ENCODE results near the gene SHROOM3.

DNA sequence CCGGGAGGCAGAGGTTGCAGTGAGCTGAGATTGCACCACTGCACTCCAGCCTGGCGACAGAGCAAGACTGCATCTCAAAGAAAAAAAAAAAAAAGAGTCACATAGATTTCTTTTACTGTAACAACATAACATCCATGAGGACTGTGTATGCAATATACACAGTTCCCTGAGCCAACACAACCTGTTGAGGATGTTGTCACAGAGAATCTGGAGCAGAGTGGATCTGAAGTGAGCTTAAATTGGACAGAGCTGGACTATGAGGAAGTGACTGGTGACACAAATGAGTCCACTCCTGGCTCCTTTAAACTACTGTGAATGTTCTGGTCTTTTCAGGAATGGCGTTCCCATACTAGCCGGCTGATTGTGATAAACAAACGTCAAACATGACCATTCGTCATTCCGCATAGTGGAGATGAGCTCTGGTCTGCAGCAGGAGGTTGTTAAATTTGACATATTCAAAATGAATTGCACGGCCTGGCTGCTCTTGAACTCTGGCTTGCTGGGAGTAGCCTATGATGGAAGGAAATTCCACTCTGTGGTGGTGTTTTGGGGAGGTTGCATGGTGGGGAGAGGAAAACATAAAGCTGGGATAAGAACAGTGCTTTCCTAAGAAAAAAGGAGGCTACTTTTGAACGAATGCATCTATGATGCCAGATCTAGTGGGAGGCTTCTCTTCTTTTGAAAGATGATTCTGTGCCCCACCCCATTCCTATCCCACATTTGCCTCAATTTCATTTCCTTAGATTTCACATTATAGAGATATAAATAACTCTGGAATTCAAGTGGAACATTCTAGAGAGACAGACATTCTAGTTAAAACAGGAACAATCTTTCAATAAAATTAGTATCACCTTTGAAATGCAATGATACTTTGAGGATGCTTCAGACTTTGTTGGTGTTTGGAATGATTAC lies 149.5 kb downstream of the SHROOM3 start:
- TF ChIP-seq, protein P1, sequence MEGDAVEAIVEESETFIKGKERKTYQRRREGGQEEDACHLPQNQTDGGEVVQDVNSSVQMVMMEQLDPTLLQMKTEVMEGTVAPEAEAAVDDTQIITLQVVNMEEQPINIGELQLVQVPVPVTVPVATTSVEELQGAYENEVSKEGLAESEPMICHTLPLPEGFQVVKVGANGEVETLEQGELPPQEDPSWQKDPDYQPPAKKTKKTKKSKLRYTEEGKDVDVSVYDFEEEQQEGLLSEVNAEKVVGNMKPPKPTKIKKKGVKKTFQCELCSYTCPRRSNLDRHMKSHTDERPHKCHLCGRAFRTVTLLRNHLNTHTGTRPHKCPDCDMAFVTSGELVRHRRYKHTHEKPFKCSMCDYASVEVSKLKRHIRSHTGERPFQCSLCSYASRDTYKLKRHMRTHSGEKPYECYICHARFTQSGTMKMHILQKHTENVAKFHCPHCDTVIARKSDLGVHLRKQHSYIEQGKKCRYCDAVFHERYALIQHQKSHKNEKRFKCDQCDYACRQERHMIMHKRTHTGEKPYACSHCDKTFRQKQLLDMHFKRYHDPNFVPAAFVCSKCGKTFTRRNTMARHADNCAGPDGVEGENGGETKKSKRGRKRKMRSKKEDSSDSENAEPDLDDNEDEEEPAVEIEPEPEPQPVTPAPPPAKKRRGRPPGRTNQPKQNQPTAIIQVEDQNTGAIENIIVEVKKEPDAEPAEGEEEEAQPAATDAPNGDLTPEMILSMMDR (conservative IDR thresholded peaks at IDR 0.05; ENCODE audit: low read depth in 2 of 2) = no peak
- TF ChIP-seq CREB1 (CRISPR knock-in tag; IDR thresholded peaks at IDR 0.05; ENCODE audit: low read depth) (no peak), POLR2AphosphoS5 (IDR thresholded peaks at IDR 0.05; ENCODE audit: low read depth) (no peak), EZH2 (IDR thresholded peaks at IDR 0.05; ENCODE audit: low read depth, unreplicated experiment) (no peak), EZH2phosphoT487 (IDR thresholded peaks at IDR 0.05; ENCODE audit: unreplicated experiment) (no peak), JUNB (IDR thresholded peaks at IDR 0.05; ENCODE audit: unreplicated experiment) (no peak), ZNF114 (CRISPR knock-in tag; IDR thresholded peaks at IDR 0.05) (no peak), ZNF331 (CRISPR knock-in tag; IDR thresholded peaks at IDR 0.05; ENCODE audit: low read depth) (no peak), NANOG (IDR thresholded peaks at IDR 0.05; ENCODE audit: borderline replicate concordance) (no peak), STAT1 (IDR thresholded peaks at IDR 0.05; ENCODE audit: unreplicated experiment) (no peak)
- TF ChIP-seq, protein P2, sequence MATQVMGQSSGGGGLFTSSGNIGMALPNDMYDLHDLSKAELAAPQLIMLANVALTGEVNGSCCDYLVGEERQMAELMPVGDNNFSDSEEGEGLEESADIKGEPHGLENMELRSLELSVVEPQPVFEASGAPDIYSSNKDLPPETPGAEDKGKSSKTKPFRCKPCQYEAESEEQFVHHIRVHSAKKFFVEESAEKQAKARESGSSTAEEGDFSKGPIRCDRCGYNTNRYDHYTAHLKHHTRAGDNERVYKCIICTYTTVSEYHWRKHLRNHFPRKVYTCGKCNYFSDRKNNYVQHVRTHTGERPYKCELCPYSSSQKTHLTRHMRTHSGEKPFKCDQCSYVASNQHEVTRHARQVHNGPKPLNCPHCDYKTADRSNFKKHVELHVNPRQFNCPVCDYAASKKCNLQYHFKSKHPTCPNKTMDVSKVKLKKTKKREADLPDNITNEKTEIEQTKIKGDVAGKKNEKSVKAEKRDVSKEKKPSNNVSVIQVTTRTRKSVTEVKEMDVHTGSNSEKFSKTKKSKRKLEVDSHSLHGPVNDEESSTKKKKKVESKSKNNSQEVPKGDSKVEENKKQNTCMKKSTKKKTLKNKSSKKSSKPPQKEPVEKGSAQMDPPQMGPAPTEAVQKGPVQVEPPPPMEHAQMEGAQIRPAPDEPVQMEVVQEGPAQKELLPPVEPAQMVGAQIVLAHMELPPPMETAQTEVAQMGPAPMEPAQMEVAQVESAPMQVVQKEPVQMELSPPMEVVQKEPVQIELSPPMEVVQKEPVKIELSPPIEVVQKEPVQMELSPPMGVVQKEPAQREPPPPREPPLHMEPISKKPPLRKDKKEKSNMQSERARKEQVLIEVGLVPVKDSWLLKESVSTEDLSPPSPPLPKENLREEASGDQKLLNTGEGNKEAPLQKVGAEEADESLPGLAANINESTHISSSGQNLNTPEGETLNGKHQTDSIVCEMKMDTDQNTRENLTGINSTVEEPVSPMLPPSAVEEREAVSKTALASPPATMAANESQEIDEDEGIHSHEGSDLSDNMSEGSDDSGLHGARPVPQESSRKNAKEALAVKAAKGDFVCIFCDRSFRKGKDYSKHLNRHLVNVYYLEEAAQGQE (IDR thresholded peaks at IDR 0.05; ENCODE audit: unreplicated experiment) = no peak
- TF ChIP-seq, protein P3, sequence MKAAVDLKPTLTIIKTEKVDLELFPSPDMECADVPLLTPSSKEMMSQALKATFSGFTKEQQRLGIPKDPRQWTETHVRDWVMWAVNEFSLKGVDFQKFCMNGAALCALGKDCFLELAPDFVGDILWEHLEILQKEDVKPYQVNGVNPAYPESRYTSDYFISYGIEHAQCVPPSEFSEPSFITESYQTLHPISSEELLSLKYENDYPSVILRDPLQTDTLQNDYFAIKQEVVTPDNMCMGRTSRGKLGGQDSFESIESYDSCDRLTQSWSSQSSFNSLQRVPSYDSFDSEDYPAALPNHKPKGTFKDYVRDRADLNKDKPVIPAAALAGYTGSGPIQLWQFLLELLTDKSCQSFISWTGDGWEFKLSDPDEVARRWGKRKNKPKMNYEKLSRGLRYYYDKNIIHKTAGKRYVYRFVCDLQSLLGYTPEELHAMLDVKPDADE (IDR thresholded peaks at IDR 0.05) = no peak

All from GM23338 (cell line).